K562 (cell line): ENCODE data around the gene SERBP1. TPM values are rescaled to one million over a fixed set of nuclear protein-coding genes. Genes with fewer than 3 reads are reported as not detected.

Source experiments
- ATAC-seq: fragments of 200-7000 bp; cut with Tn5 transposase; 3 replicates; pipeline ENCODE4 v1.9.1; 2020; ENCODE audit warnings: moderate library complexity
- BruUV-seq: library from RNA; stranded (reverse); fragments of 400-500 nt; replicated peaks from 2 replicates; lab custom pipeline; 2021; lab: Mats Ljungman, UMichigan
- CTCF ChIA-PET: fragments of 300-600 bp; formaldehyde crosslinking; extraction: SDS; loops from one replicate; lab custom pipeline; 2021; ENCODE audit warnings: low intra/inter-chr PET ratio; lab: Yijun Ruan, JAX
- POLR2A ChIA-PET: fragments of 300-600, 350-650 bp; sonication (Branson Sonifier 250); formaldehyde crosslinking; extraction: SDS; loops from one replicate; lab custom pipeline; 2021; ENCODE audit warnings: antibody characterized with exemption, inconsistent platforms; lab: Yijun Ruan, JAX
- DNase-seq, 4 experiments: peaks; one replicate each; pipeline versions ENCODE4 v3.0.0 to v3.0.0-alpha.2; 2011 to 2018; ENCODE audit warnings: low spot score in 3 of 4, mixed read lengths in 3 of 4; ENCODE audit errors: extremely low read depth in 1 of 4
- FAIRE-seq: peaks from 2 replicates; lab custom pipeline; 2011; peaks lifted over from hg19 to GRCh38; lab: Jason Lieb, UNC
- H2AFZ ChIP-seq: 2 replicates; pipeline ENCODE4 v1.6.0; 2011; ENCODE audit warnings: low read depth, low read length, control low read depth, inconsistent platforms
- H3K27ac ChIP-seq: fragments of 200-600 bp; 3 replicates; pipeline ENCODE4 v1.8.0; 2011; ENCODE audit warnings: low read depth, mild to moderate bottlenecking, control low read depth, inconsistent platforms, low read length, moderate library complexity, mixed read lengths; ENCODE audit errors: extremely low read depth
- H3K27me3 ChIP-seq, 2 experiments: fragments of 300-600 bp in 1 of 2; 2 replicates in 1 of 2; 3 replicates in 1 of 2; pipeline versions ENCODE4 v1.6.0 to v1.8.0; 2011; ENCODE audit warnings: inconsistent platforms in 2 of 2, low read length in 2 of 2, mild to moderate bottlenecking in 1 of 2, mixed read lengths in 1 of 2, moderate library complexity in 1 of 2; ENCODE audit not compliant: control insufficient read depth in 2 of 2, insufficient read depth in 2 of 2
- H3K36me3 ChIP-seq: fragments of 300-600 bp; 3 replicates; pipeline ENCODE4 v1.8.0; 2011; ENCODE audit warnings: mild to moderate bottlenecking, low read length, inconsistent platforms; ENCODE audit not compliant: control insufficient read depth, insufficient read depth
- H3K4me1 ChIP-seq, 2 experiments: fragments of 200-600 bp in 1 of 2; replicated peaks in 1 of 2; 2 replicates in 1 of 2; 3 replicates in 1 of 2; pipeline versions ENCODE4 v1.5.1 to v1.8.0; 2011; ENCODE audit warnings: inconsistent platforms in 2 of 2, low read length in 2 of 2, mild to moderate bottlenecking in 1 of 2, mixed read lengths in 1 of 2, moderate library complexity in 1 of 2; ENCODE audit not compliant: control insufficient read depth in 2 of 2, insufficient read depth in 2 of 2
- H3K4me2 ChIP-seq: 2 replicates; pipeline ENCODE4 v1.6.1; 2011; ENCODE audit warnings: low read length, control low read depth, inconsistent platforms, mixed read lengths; ENCODE audit not compliant: insufficient read depth
- H3K4me3 ChIP-seq: fragments of 200-600 bp; sonication (generic), shearing (Covaris generic); 2 replicates; pipeline ENCODE4 v1.5.1; 2016; ENCODE audit warnings: control low read depth, inconsistent platforms
- H3K79me2 ChIP-seq: fragments of 200-600 bp; 3 replicates; pipeline ENCODE4 v1.8.0; 2011; ENCODE audit warnings: low read length, inconsistent platforms; ENCODE audit not compliant: control insufficient read depth, insufficient read depth
- H3K9ac ChIP-seq, 2 experiments: 2 replicates each; pipeline versions ENCODE4 v1.6.0 to v1.6.1; 2011; ENCODE audit warnings: low read depth in 2 of 2, low read length in 2 of 2, control low read depth in 1 of 2, inconsistent platforms in 1 of 2, mild to moderate bottlenecking in 1 of 2, mixed read lengths in 1 of 2; ENCODE audit not compliant: insufficient read depth in 1 of 2
- H3K9me1 ChIP-seq: one replicate; pipeline ENCODE4 v1.6.0; 2011; ENCODE audit warnings: inconsistent platforms, mild to moderate bottlenecking, low read length, moderate library complexity; ENCODE audit not compliant: control insufficient read depth, insufficient read depth
- H3K9me3 ChIP-seq: replicated peaks from 2 replicates; pipeline ENCODE4 v1.5.1; 2011; ENCODE audit warnings: low read depth, low read length, inconsistent platforms; ENCODE audit not compliant: control insufficient read depth, insufficient read depth
- H4K20me1 ChIP-seq: replicated peaks from 2 replicates; pipeline ENCODE4 v1.6.1; 2011; ENCODE audit warnings: low read length, inconsistent platforms, mixed read lengths; ENCODE audit not compliant: control insufficient read depth, insufficient read depth
- E2F6 ChIP-seq, 2 experiments: IDR thresholded peaks; 2 replicates each; pipeline ENCODE4 v1.6.1; 2011; ENCODE audit warnings: borderline replicate concordance in 1 of 2, control low read depth in 1 of 2, low read depth in 1 of 2, low read length in 1 of 2, mild to moderate bottlenecking in 1 of 2, mixed read lengths in 1 of 2, moderate library complexity in 1 of 2; ENCODE audit not compliant: insufficient read depth in 1 of 2, insufficient read length in 1 of 2, poor library complexity in 1 of 2, severe bottlenecking in 1 of 2; ENCODE audit errors: extremely low read depth in 1 of 2
- GATA2 ChIP-seq: sonication (generic); formaldehyde crosslinking; IDR thresholded peaks from 2 replicates; pipeline ENCODE4 v1.4.0; 2020; ENCODE audit warnings: mild to moderate bottlenecking, missing genetic modification reagents
- HDGF ChIP-seq: fragments of 450-650 bp; IDR thresholded peaks from 2 replicates; pipeline ENCODE4 v1.6.1; 2016
- MEIS2 ChIP-seq: fragments of 450-650 bp; IDR thresholded peaks from 2 replicates; pipeline ENCODE4 v1.6.1; 2014; ENCODE audit warnings: mild to moderate bottlenecking; ENCODE audit not compliant: partially characterized antibody
- PBX2 ChIP-seq, 2 experiments: IDR thresholded peaks in 1 of 2; conservative IDR thresholded peaks in 1 of 2; 2 replicates each; pipeline ENCODE4 v1.6.1; 2016; ENCODE audit warnings: low read depth in 2 of 2, mild to moderate bottlenecking in 1 of 2, missing compliant biosample characterization in 1 of 2, missing genetic modification characterization in 1 of 2, moderate library complexity in 1 of 2
- SETDB1 ChIP-seq: IDR thresholded peaks from one replicate; pipeline ENCODE4 v1.6.1; 2012; ENCODE audit warnings: low read length, control low read depth, inconsistent platforms
- SRSF9 ChIP-seq: fragments of 200-400 bp; formaldehyde crosslinking; IDR thresholded peaks from 2 replicates; pipeline ENCODE4 v1.6.1; 2017; ENCODE audit warnings: low read depth, low read length, borderline replicate concordance
- ZBTB2 ChIP-seq: fragments of 450-650 bp; IDR thresholded peaks from 2 replicates; pipeline ENCODE4 v1.6.1; 2016; ENCODE audit warnings: antibody characterized with exemption
- ZC3H4 ChIP-seq: sonication (generic); formaldehyde crosslinking; IDR thresholded peaks from 2 replicates; pipeline ENCODE4 v1.9.0; 2021; ENCODE audit warnings: missing genetic modification reagents, borderline replicate concordance
- WGBS: fragments of 100-300 bp; shearing (Covaris generic); methylation state at CpG from one replicate; pipeline ENCODE4 v1.1.6; 2016; ENCODE audit warnings: low coverage, mixed read lengths; ENCODE audit not compliant: insufficient coverage; ENCODE audit errors: missing lambda C conversion rate; 5-methylcytosine and 5-hydroxymethylcytosine counted together
- in situ Hi-C: fragments of 300-500 bp; cut with MboI; formaldehyde crosslinking; loops from 4 replicates; pipeline ENCODE4 v1.15.0; 2018; ENCODE audit warnings: inconsistent platforms, mixed read lengths
- intact Hi-C: fragments of 100-400 bp; cut with micrococcal nuclease; formaldehyde crosslinking; loops from 2 replicates; pipeline ENCODE4 v1.14.2; 2022
- polyA plus RNA-seq, 8 experiments: library from polyadenylated mRNA; depleted of rRNA in 4 of 8; stranded (reverse) in 5 of 8; unstranded in 3 of 8; fragments of >200 nt; fragmentation: Nextera tagmentation in 2 of 8; fragmentation: Illumina TruSeq in 1 of 8; extraction: Ambion mirVana in 2 of 8; extraction: Trizol in 1 of 8; gene quantifications; 2 replicates each; pipeline versions ENCODE4 v1.2.1 to v1.2.3, GENCODE V29; 2011 to 2014; ENCODE audit warnings: inconsistent platforms in 1 of 8, missing spikeins in 1 of 8
- total RNA-seq, 7 experiments: library from RNA; depleted of rRNA in 6 of 7; stranded (reverse); fragments of >200 nt in 6 of 7; fragmentation: Illumina TruSeq in 2 of 7; extraction: Trizol in 2 of 7; gene quantifications; 2 replicates each; pipeline versions ENCODE4 v1.2.1 to v1.2.3, GENCODE V29; 2011 to 2021; ENCODE audit warnings: low replicate concordance in 1 of 7
- TF ChIP-seq, protein P1 (sequence below): fragments of 450-650 bp; IDR thresholded peaks from 2 replicates; pipeline ENCODE4 v1.6.1; 2016

The SERBP1 gene
- total and polyA plus RNA-seq, 9 of the 15 experiments (the other 6 are each of a cell fraction or from before 2014, with no cell fraction given), result 79.9 to 761 (median 464) TPM

- ATAC-seq (no peak), FAIRE-seq (no peak), DNase-seq (no peak)
- ChIA-PET CTCF (no interaction called here), POLR2A (interaction anchor here (0.7 to 1.7 kb wide), 3 partner anchors 16 to 35 kb away, joined by 3 to 5 read pairs (median 4); no protein-coding TSS in a partner anchor)
- Histone ChIP-seq H3K27me3 (no peaks in the 10 kb centered on the region), H3K4me1 (no peaks in the 10 kb centered on the region; a peak in 2 of 5 replicates), H3K4me2 (no peak overlapping the region), H2AFZ (no peak overlapping the region), H3K9me3 (no peaks in the 10 kb centered on the region), H4K20me1 (no peaks in the 10 kb centered on the region), H3K79me2 (no peaks in the 10 kb centered on the region), H3K9ac (no peak overlapping the region), H3K9me1 (no peaks in the 10 kb centered on the region), H3K27ac (no peak overlapping the region), H3K4me3 (no peak overlapping the region), H3K36me3 (no peaks in the 10 kb centered on the region)
- TF ChIP-seq, protein P1, sequence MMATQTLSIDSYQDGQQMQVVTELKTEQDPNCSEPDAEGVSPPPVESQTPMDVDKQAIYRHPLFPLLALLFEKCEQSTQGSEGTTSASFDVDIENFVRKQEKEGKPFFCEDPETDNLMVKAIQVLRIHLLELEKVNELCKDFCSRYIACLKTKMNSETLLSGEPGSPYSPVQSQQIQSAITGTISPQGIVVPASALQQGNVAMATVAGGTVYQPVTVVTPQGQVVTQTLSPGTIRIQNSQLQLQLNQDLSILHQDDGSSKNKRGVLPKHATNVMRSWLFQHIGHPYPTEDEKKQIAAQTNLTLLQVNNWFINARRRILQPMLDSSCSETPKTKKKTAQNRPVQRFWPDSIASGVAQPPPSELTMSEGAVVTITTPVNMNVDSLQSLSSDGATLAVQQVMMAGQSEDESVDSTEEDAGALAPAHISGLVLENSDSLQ, result peak; percentile 91
- TF ChIP-seq E2F6 (IDR thresholded peaks at IDR 0.05; ENCODE audit: borderline replicate concordance in 1 of 2, extremely low read depth in 1 of 2, insufficient read depth in 1 of 2, insufficient read length in 1 of 2, low read depth in 1 of 2, low read length in 1 of 2, poor library complexity in 1 of 2, severe bottlenecking in 1 of 2) (no peak), ZC3H4 (CRISPR knock-in tag) (no peak), MEIS2 (peak; percentile 62), GATA2 (CRISPR knock-in tag) (no peak), HDGF (no peak), ZBTB2 (no peak), PBX2 (CRISPR knock-in tag; IDR thresholded peaks at IDR 0.05; ENCODE audit: low read depth) (no peak), PBX2 (tag; conservative IDR thresholded peaks at IDR 0.05; ENCODE audit: low read depth) (peak; percentile 68; the same call in 1 of the 2 replicates), SETDB1 (no peak), SRSF9 (no peak)
- no TSS peak for BruUV-seq
- in situ Hi-C loops (no loop called here), intact Hi-C loops (no loop called here)
- WGBS, result 36% methylated on average over 2 of the region's 2 CpGs
These were observed 33.9 kb upstream of the SERBP1 start for GRCh38 chr1:67464058-67464457.
